ENCODE data around the gene REEP5.

- TF ChIP-seq MLX (CRISPR knock-in tag; IDR thresholded peaks at IDR 0.05) (no peak), CTCF (IDR thresholded peaks at IDR 0.05) (no peak), GRHL2 (CRISPR knock-in tag; IDR thresholded peaks at IDR 0.05; ENCODE audit: insufficient replicate concordance, severe bottlenecking) (no peak), ESRRA (CRISPR knock-in tag; IDR thresholded peaks at IDR 0.05; ENCODE audit: borderline replicate concordance) (no peak), USF2 (CRISPR knock-in tag; IDR thresholded peaks at IDR 0.05) (no peak), USF1 (CRISPR knock-in tag; IDR thresholded peaks at IDR 0.05) (no peak), SP1 (CRISPR knock-in tag; conservative IDR thresholded peaks at IDR 0.05) (no peak), GABPB1 (CRISPR knock-in tag; IDR thresholded peaks at IDR 0.05) (no peak)
Measured at GRCh38 chr5:112914584-112914983, 7.4 kb downstream of the REEP5 start.

Measured in WTC11 (cell line).